Occipital lobe (tissue), 2 donors: ENCODE data around the gene RPS6KC1. TPM values are rescaled to one million over a fixed set of nuclear protein-coding genes. Genes with fewer than 3 reads are reported as not detected.
"Not testable (repeated sequence)": the region's sequence is repeated elsewhere in the genome, so short reads cannot be mapped to it uniquely, and the experiment has no call there.

ENCODE experiments used
- DNase-seq: peaks from one replicate; lab custom pipeline; 2025; lab: John Stamatoyannopoulos, UW
- total RNA-seq: library from RNA; depleted of rRNA; stranded (reverse); fragments of >200 nt; gene quantifications from one replicate; pipeline ENCODE4 v1.2.3, GENCODE V29; 2014

Gene RPS6KC1
- total RNA-seq, 1 donor from 2014 or later = 85.6 TPM

DNA sequence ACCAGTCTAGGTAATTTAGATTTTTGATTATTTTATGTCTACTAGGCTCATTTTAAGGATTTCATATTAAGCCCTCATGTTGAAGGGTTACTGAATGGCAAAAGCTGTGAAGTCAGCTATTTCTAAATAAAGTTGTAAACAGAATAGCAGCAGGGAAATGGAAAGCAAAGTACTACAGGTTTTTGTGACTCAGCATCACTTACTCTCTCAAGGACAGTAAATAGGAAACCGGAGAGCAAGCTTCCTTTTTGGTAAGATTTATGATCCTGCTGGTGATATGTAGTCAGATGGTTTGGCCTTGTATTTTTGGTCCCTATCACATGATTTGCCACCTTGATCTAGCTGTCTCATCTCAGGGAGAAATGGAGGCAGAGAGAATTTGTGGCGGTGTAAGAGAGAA is 226.0 kb downstream of the RPS6KC1 start:
- no peak for DNase-seq

DNA sequence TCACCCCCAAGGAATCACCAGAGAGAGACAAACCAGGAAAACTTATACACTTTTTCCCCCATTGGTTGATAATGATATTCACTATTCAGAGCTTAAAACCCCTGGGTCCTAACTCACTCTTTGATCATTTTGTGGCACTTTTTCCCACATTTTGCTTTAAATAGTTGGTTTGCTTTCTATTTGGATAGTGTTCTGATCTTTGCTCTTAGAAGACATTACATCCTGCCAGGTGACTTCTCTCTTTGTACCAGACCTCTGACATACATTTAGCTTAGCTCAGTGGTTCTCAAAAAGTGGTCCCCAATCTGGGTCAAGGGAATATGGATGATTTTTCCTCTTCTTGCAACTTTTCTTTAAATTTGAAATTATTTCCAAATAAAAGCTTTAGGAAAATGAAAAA is 228.4 kb downstream of the RPS6KC1 start:
- DNase-seq = no peak

DNA sequence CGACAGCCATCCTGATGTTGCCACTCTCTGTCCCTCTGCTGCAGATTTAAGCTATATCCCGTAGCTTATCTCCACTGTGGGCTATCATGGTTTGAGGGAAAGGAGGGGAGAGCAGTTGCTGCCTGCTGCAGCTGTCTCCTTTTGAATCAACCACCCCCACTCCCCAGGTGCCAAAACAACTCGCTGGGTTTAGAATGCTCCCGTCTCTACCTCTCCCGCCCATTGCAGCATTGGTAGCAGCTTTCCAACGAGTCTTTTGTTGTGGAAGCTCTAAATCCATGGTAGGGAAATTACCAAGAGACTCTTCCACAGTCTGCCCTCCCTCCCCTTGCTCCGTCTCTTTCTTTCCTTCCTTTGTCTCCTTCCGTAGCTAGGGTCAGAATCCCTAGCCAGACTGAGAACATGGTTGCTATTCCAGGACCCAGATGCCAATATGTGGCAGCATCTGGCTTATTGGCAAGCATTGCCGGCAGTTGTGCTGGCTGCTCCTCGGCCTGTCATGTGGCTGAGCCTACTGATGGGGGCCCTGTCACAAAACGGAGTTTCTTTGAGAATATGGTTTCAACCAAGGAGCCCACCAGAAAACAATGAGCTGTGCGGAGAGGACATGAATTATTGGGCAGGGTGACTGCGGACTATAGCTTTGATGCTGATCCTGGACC is 230.7 kb downstream of the RPS6KC1 start:
- peak; percentile 10 for DNase-seq

DNA sequence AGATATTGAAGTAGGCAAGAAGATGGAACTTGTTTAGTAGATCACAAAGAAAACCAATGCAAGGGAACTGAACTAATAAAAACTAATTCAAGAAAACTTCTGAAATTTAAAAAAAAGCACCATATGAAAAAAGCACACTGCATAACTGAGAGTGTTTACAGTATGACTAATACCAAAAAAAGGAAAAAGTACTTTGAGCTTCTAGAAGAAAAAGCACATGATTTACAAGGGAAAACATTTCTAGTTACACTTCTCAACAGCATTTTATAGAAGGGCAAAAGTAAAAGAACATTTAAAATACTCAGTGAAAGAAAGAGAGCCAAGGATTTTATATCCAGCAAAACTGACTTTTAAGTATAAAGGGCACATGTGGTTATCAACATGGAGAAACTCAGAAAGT is 233.6 kb downstream of the RPS6KC1 start:
- no peak for DNase-seq

DNA sequence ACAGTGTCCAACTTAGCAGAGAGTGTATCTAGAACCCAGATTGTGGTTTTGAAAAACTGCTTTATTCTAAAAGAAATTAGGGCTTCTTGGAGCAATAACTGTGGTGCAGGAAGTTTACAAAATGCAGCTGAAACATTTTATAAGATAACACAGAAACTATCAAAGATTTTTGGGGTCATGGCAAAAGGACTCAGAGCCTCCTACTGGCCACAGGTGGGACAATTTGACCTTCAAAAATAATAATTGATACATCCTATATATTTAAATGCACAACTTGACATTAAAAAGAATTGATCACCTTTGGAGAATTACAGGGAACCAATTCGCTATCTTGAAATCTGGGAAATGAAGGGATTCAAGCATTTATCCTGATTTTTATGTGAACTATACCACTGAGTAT is 235.2 kb downstream of the RPS6KC1 start:
- DNase-seq = no peak

DNA sequence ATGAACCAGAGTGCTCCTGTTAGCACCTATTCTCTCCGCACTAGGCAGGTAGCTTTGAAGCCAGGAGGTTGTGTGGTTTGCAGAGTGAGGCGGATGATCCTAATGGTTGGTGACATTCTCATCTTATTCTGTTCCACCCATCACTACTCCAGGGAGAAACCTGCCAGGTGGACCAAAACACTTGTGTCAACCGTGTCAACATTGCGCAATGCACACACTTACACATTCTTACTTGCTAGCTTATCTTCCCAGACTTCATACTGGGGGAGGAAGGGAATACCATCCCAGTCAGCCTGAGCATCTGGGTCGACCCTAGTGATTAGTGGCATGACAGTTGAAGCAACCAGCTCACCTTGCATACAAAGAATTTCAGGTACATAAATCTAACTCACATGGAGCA is 236.9 kb downstream of the RPS6KC1 start:
- DNase-seq = no peak

DNA sequence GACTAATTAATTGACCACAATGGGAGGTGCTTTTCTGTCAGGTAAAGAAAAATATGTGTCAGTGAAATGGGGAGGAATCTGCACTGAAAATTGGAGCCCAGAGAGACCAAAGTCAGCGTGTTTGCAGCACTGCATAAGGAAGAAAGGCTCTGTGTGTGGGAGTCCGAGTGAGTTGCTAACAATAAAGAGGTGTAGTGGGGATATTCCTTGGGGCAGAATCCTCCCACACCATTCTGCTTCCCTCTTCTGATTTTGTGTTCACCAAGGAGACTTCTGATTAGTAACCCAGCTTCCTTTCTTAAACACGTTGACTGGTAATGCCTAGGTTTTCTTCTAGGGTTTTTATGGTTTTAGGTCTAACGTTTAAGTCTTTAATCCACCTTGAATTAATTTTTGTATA is 240.5 kb downstream of the RPS6KC1 start:
- no peak for DNase-seq

DNA sequence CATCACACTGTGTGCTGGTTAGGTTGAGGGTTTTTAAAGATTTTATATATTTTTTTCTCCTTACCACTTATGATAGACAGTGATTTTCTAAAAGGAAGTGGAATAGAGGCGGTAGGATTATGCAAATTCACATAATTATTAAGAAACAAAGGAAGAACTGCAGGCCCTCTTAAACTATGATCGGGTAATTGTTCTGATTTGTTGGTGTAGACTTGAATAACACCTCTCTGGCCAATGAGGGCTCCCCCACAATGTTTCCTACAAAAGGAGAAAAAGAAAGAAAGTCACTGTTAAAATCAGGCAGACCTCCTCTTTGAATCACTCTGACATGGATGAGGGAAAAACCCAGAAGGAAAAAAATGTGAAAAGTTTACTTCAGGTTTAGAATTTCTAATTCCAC is 241.6 kb downstream of the RPS6KC1 start:
- DNase-seq = no peak

DNA sequence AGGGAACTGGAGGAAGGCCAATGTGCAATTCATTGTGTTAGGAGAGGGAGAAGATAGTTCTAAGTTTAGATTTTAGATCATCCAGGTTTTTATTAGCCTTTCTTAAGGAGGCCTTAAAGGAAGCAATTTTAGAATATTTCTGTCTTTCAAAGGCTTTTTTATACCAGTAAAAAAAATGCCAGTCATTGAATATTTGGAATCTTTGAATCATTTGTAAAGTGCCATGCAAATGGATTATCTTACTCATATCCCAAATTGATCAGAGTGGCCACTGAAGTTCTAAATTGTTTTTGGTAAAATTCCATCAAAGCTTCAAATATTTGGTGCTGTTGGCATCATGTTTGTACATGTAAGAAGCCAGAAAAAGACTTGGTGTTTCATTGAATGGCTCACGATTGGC is 244.8 kb downstream of the RPS6KC1 start:
- no peak for DNase-seq

DNA sequence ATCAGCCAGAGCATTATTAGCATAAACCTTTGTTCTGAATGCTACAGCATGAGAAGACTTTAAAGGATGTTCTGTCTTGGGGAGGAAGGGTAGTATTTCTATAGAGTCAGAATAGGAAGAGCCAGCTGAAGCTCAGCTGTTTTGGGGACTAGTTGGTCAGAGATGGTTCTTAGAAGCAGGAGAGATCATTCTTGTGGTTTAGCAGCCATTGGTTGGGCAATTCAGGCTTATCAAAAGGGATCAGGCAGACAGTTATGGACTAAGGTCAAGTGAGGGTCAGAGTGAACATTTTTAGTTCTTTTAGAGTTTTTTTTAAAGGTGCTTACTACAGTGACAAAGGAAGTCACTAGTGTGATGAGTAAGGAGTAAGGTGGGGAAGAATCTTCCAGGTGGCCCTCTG is 245.5 kb downstream of the RPS6KC1 start:
- DNase-seq = no peak

DNA sequence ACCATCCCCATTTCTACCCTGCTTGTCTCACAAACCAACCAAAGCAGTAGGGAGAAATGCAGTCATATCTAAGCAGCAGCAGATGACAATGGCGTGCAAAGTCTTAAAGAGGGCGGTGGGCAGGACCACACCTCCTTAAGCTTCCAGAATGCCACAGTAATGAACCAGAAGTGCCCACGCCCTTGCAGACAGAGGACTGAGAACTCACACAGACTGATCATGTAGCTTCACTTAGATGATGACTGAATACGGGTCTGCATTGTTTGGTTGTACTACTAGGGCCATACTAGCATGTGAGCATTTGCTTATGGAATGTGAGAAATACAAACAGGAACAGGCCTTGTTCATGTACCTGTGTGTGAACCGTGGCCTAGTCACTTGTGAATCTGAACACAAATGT is 246.0 kb downstream of the RPS6KC1 start:
- no peak for DNase-seq

DNA sequence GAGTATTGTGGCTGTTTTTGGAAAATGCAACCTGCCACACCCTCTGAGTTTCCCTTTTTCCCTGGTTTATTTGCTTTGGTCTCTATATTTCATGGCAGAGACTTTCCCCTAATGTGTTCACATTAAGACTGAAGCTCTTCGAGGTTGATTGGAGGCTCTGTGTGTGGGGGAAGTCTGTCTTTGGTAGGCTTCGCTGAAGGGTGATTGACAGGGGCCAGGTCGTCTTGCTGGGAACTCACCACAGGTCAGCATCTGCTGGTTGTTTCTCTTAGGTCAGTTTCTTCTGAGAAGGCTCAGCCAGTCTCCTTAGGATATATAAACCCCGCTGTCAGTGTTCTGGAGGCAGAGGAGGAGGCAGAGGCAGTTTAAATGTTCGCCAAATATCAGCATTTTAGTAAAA is 249.4 kb downstream of the RPS6KC1 start:
- DNase-seq = no peak

DNA sequence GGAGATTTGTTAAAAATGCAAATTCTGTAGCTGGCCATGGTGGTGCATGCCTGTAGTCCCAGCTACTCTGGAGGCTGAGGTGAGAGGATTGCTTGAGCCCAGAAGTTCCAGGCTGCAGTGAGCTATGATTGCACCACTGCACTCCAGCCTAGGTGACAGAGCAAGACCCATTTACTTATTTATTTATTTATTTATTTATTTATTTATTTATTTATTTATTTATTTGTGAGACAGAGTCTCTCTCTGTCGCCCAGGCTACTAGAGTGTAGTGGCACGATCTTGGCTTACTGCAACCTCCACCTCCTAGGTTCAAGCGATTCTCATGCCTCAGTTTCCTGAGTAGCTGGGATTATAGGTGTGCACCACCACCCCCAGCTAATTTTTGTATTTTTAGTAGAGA is 250.5 kb downstream of the RPS6KC1 start:
- not testable (repeated sequence) for DNase-seq

DNA sequence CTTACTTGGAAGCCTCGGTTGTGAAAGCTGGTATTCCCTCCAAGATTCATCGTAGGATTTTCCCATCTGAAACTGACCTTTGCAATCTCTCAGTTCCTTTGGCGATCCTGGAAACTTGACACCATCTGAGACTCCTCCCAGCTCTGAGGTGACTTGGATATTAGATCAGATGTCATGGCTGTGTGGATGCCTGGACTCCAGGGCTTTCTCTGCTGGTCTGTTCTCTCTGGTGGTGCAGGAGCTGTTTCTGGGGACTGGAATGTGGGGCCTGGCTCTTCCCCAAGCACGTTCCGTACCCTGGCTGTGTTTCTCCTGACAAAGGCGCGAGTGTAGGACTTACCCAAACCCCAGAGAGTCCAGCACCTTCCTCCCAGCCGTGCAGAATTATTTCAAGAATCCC is 252.2 kb downstream of the RPS6KC1 start:
- no peak for DNase-seq

DNA sequence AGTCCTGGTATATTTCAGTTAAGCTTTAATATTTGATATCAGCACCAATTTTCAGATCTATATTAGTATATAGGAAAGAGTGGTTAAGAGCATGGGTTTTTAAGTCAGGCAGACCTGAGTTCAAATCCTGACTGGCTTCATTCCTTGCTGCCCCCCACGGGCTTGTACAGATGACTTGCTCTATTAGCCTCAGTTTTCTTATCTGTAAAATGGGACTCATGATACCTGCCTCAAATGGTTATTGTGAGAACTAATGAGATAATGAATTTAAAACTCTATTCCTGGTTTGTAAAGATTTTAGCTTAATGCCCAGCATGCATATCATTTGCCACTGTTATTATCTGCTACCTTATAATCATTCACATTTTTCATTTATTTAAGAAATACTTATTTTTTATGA is 264.5 kb downstream of the RPS6KC1 start:
- no peak for DNase-seq

DNA sequence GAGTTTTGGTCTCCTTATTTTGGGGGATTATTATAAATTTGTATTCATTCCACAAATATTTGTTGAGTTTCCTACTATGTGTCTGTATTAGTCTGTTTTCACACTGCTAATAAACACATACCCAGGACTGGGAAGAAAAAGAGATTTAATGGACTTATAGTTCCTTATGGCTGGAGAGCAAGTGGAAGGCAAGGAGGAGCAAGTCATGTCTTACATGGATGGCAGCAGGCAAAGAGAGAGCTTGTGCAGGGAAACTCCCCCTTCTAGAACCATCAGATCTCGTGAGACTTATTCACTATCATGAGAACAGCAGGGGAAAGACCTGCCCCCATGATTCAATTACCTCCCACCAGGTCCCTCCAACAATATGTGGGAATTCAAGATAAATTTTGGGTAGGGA is 267.4 kb downstream of the RPS6KC1 start:
- not testable (repeated sequence) for DNase-seq

DNA sequence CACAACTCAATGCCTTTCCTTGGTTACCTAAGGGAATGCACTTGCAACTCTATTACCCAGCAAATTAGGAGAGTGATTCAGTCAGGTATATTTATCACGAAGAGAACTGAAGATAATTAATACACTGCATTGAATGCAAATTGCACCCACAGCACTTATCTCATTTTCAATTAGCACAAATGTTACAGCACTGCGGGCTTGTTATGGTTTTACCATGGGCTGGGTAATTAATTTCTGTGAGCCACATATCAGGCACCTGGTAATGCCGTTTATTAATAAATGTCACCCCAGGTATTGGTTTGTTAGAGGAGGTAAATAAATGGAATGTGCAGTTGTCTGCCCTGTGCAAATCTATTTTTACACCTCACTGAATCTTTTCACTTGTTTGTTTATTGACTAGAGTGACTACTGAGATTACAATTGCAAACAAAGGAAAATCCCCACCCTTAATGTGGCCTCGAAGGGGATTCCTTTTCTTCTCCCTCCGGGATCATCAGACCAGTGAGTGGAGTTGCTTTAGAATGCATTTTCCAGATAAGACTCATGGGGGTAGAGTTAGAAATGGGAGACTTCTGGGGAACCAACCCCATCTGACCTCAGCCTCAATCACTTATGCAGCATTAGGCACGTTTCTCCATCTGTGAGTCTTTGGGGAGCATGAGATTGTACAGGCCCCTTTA is 269.3 kb downstream of the RPS6KC1 start:
- DNase-seq = no peak

Other genes with a start within 250 kb of the RPS6KC1 start
- gene SPATA45, start 203.6 kb upstream of the RPS6KC1 start, total RNA-seq = not detected
- 53.0 TPM for gene FLVCR1, start 193.0 kb upstream of the RPS6KC1 start, total RNA-seq
- gene VASH2, start 100.7 kb upstream of the RPS6KC1 start, total RNA-seq = 35.9 TPM
- gene ANGEL2, start 35.4 kb upstream of the RPS6KC1 start, total RNA-seq = 103 TPM